ENCODE measurements around the gene ABCB6.

The ABCB6 gene

GRCh38 chr2:219245148-219245898 is 26.6 kb upstream of the ABCB6 start, which contains the start of the genes GLB1L and STK16:
Gene GLB1L (minus strand): TSS chr2:219245444. CDS start chr2:219243573, 1,871 bp downstream.
Gene STK16 (plus strand): TSS chr2:219245479. CDS start chr2:219246000, 521 bp downstream.
- peak; percentile 95 for DNase-seq (ENCODE audit: low read depth)

- DNase-seq (ENCODE audit: low read depth) = no peak
Measured at GRCh38 chr2:219244789-219245147, 26.0 kb upstream of the ABCB6 start.

- DNase-seq (ENCODE audit: low read depth) = no peak
Measured at GRCh38 chr2:219243291-219243761, 24.6 kb upstream of the ABCB6 start.

- no peak for DNase-seq (ENCODE audit: low read depth)
Measured at GRCh38 chr2:219234331-219234730, 15.6 kb upstream of the ABCB6 start.

- no peak for DNase-seq (ENCODE audit: low read depth)
Measured at GRCh38 chr2:219230059-219230540, 11.3 kb upstream of the ABCB6 start.

GRCh38 chr2:219229305-219230058 is 10.7 kb upstream of the ABCB6 start, which contains the start of the genes ANKZF1 and ATG9A:
Gene ANKZF1 (plus strand): TSS chr2:219229806. CDS start chr2:219230258, 452 bp downstream.
Gene ATG9A (minus strand): TSS chr2:219229636. CDS start chr2:219228024, 1,612 bp downstream.
- DNase-seq (ENCODE audit: low read depth) = peak; percentile 98

GRCh38 chr2:219228911-219229304 is 10.2 kb upstream of the ABCB6 start:
- DNase-seq (ENCODE audit: low read depth) = no peak

- no peak for DNase-seq (ENCODE audit: low read depth)
Measured at GRCh38 chr2:219228041-219228910, 9.5 kb upstream of the ABCB6 start.

- no peak for DNase-seq (ENCODE audit: low read depth)
Measured at GRCh38 chr2:219225350-219225749, 6.6 kb upstream of the ABCB6 start.

GRCh38 chr2:219223831-219224610 is 5.3 kb upstream of the ABCB6 start:
- no peak for DNase-seq (ENCODE audit: low read depth)

GRCh38 chr2:219221957-219222518 is 3.3 kb upstream of the ABCB6 start:
- no peak for DNase-seq (ENCODE audit: low read depth)

- no peak for DNase-seq (ENCODE audit: low read depth)
Measured at GRCh38 chr2:219220652-219221402, 2.1 kb upstream of the ABCB6 start.

GRCh38 chr2:219219784-219220532 is 1.2 kb upstream of the ABCB6 start:
- DNase-seq (ENCODE audit: low read depth) = no peak

GRCh38 chr2:219218217-219218731 is 484 bp downstream of the ABCB6 start:
- DNase-seq (ENCODE audit: low read depth) = no peak

- DNase-seq (ENCODE audit: low read depth) = no peak
Measured at GRCh38 chr2:219216535-219216915, 2.2 kb downstream of the ABCB6 start.

- no peak for DNase-seq (ENCODE audit: low read depth)
Measured at GRCh38 chr2:219215871-219216534, 2.8 kb downstream of the ABCB6 start.

- DNase-seq (ENCODE audit: low read depth) = no peak
Measured at GRCh38 chr2:219214786-219215185, 4.0 kb downstream of the ABCB6 start.

GRCh38 chr2:219214141-219214540 is 4.6 kb downstream of the ABCB6 start:
- DNase-seq (ENCODE audit: low read depth) = no peak
